ENCODE measurements around the gene AUTS2.

- TF ChIP-seq, protein P1, sequence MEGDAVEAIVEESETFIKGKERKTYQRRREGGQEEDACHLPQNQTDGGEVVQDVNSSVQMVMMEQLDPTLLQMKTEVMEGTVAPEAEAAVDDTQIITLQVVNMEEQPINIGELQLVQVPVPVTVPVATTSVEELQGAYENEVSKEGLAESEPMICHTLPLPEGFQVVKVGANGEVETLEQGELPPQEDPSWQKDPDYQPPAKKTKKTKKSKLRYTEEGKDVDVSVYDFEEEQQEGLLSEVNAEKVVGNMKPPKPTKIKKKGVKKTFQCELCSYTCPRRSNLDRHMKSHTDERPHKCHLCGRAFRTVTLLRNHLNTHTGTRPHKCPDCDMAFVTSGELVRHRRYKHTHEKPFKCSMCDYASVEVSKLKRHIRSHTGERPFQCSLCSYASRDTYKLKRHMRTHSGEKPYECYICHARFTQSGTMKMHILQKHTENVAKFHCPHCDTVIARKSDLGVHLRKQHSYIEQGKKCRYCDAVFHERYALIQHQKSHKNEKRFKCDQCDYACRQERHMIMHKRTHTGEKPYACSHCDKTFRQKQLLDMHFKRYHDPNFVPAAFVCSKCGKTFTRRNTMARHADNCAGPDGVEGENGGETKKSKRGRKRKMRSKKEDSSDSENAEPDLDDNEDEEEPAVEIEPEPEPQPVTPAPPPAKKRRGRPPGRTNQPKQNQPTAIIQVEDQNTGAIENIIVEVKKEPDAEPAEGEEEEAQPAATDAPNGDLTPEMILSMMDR (IDR thresholded peaks at IDR 0.05; ENCODE audit: poor library complexity, severe bottlenecking): no peak
- TF ChIP-seq POLR2AphosphoS5 (IDR thresholded peaks at IDR 0.05): no peak
- TF ChIP-seq, protein P2, sequence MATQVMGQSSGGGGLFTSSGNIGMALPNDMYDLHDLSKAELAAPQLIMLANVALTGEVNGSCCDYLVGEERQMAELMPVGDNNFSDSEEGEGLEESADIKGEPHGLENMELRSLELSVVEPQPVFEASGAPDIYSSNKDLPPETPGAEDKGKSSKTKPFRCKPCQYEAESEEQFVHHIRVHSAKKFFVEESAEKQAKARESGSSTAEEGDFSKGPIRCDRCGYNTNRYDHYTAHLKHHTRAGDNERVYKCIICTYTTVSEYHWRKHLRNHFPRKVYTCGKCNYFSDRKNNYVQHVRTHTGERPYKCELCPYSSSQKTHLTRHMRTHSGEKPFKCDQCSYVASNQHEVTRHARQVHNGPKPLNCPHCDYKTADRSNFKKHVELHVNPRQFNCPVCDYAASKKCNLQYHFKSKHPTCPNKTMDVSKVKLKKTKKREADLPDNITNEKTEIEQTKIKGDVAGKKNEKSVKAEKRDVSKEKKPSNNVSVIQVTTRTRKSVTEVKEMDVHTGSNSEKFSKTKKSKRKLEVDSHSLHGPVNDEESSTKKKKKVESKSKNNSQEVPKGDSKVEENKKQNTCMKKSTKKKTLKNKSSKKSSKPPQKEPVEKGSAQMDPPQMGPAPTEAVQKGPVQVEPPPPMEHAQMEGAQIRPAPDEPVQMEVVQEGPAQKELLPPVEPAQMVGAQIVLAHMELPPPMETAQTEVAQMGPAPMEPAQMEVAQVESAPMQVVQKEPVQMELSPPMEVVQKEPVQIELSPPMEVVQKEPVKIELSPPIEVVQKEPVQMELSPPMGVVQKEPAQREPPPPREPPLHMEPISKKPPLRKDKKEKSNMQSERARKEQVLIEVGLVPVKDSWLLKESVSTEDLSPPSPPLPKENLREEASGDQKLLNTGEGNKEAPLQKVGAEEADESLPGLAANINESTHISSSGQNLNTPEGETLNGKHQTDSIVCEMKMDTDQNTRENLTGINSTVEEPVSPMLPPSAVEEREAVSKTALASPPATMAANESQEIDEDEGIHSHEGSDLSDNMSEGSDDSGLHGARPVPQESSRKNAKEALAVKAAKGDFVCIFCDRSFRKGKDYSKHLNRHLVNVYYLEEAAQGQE (IDR thresholded peaks at IDR 0.05; ENCODE audit: borderline replicate concordance): no peak
- TF ChIP-seq EP300 (conservative IDR thresholded peaks at IDR 0.05; ENCODE audit: poor library complexity, severe bottlenecking): no peak
- no peak for TF ChIP-seq EZH2 (IDR thresholded peaks at IDR 0.05; ENCODE audit: borderline replicate concordance, insufficient read depth, low read length, poor library complexity, severe bottlenecking)
- TF ChIP-seq SMC3 (conservative IDR thresholded peaks at IDR 0.05; ENCODE audit: poor library complexity): no peak
These were observed 150.3 kb downstream of the AUTS2 start for GRCh38 chr7:69748530-69748929.
